ENCODE measurements around the gene STK10.

Gene STK10

DNA sequence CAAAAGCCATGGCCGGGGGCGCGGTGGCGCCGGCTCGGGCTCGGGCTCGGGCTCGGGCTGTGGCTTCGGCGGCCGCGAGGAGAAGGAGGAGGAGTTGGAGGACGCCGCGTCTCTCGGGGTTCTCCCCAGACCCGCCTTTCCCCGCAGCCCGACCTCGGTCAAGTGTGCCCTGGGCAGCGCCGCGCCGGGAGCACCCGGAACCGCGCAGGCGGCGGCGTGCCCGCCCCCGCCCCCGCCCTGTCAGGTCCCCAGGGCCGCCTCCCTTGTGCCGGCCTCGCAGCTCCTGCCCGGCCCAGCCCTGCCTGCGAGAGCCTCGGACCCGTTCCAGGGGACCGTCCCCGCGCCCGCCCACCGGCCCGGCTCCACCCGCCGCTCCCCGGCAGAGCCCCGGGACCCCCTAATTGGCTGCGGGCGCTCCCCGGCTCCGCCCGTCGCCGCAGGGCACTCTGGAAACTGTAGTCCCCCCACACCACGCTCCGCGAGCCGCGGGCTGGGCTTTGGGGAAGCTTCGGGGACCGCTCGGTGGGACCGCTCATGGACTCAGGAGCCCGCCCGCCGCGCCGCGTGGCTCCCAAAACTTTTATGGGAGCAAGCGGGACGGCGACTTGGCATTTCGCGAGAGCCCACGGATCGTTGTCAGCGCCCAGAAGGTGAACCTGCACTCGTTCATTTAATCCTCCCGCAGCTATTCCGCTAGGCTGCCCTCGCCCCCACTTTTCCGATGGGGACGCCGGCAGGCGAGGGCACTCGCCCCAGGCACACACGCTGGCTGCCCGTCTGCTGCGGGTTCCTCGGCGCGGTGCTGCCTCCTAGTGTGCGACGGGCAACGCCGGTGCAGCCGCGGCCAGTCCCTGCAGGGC, at the start of gene STK10:
Gene STK10 (minus strand): TSS at position 192 of the 860 bp plus-strand sequence. CDS start 182 bp downstream, at position 10.
- no peak for TF ChIP-seq JUND (IDR thresholded peaks at IDR 0.05; ENCODE audit: low read depth)
- in situ Hi-C loops (cut with HindIII; ENCODE audit: low pct_unique_long_range_greater_than_20kb, low sequenced_read_pairs) = no loop called here
- DNase-seq (ENCODE audit: low read depth in 1 of 2, low spot score in 1 of 2) = peak; percentile 90

DNA sequence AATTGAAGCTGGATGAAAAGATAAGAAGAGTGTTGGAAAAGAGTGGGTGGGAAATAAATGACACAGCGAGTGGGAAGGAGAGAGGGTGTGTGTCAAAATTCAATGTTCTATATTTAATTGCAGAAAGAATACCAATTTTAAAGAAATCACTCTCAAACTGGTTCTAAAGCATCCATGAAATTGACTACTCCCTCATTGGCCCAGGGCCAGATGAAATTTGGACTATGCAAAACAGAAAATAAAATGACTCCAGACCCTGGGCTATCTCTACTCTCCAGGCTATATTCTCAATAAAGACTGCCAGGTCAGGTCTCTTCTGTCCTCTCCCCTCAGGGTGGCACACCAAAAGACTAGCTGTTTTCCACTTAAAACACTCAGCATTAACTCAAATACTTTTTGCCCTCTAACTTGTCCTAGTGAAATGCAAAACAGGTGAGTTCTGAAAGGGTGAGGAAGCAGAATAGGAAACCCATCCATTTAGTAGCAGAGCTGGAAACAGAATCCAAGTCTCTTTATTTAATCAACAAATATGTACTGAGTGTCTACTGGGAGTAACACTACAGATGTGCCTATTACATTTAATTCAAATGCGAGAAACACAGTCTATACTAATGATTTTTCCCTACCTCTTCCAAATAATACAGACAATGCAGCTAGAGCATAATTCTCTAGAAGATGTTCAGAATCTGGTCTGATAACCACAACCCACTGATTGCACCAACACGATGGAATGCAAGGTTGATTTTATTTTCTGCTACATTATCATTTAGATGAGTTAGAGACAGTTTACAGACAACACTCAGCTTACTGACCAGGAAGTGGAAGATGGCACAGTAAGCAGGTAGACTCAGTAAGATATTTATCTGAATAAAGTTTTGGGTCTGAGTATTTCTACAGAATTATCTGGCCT, 48.1 kb upstream of the STK10 start:
- DNase-seq (ENCODE audit: low read depth in 1 of 2, low spot score in 1 of 2) = no peak
- in situ Hi-C loops (cut with HindIII; ENCODE audit: low pct_unique_long_range_greater_than_20kb, low sequenced_read_pairs) = no loop called here

DNA sequence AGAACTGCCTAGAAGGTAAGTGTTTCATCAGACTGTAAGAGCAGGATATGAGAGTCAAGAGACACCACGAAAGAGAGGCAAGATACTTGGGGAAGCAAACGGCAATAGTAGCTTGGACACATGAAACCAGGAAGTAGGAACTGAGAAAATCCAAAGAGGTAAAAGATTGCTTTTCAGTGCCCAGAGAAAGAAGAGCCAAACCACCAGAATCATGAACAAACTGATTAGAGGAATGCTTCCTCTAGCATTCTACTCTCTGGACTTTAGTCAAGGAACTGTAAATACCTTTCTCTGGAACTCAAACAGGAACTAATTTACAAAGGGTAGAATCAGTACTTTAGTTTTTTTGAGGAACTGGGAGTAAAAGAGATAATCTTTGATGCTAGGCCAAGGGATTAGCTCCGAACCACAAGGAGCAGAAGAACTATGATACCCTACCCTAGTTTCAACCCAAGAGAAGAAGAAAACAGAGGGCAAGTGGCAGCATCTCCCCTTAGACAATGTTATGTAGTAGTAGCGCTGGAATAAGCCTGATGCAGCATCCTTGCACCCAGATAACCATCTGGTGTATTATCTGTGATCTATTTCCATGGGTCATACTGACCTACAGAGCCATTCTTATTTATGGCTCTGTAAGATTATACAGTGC, 47.2 kb upstream of the STK10 start:
- DNase-seq (ENCODE audit: low read depth in 1 of 2, low spot score in 1 of 2) = peak in 1 of 2 experiments; percentile 10
- in situ Hi-C loops (cut with HindIII; ENCODE audit: low pct_unique_long_range_greater_than_20kb, low sequenced_read_pairs) = no loop called here
- 0 out of 2 replicates have a peak, but pooled peaks have one; percentile 25 for TF ChIP-seq JUND (IDR thresholded peaks at IDR 0.05; ENCODE audit: low read depth)

More for the DNA sequence above, 48.1 kb upstream of the STK10 start:
- no peak for TF ChIP-seq JUND (IDR thresholded peaks at IDR 0.05; ENCODE audit: low read depth)

- TF ChIP-seq JUND (IDR thresholded peaks at IDR 0.05; ENCODE audit: low read depth) = no peak
- in situ Hi-C loops (cut with HindIII; ENCODE audit: low pct_unique_long_range_greater_than_20kb, low sequenced_read_pairs) = no loop called here
- no peak for DNase-seq (ENCODE audit: low read depth in 1 of 2, low spot score in 1 of 2)
Observed at GRCh38 chr5:172234031-172234430, 46.0 kb upstream of the STK10 start.

GRCh38 chr5:172229904-172230303, 41.9 kb upstream of the STK10 start:
- TF ChIP-seq JUND (IDR thresholded peaks at IDR 0.05; ENCODE audit: low read depth) = no peak
- in situ Hi-C loops (cut with HindIII; ENCODE audit: low pct_unique_long_range_greater_than_20kb, low sequenced_read_pairs) = no loop called here
- no peak for DNase-seq (ENCODE audit: low read depth in 1 of 2, low spot score in 1 of 2)

DNA sequence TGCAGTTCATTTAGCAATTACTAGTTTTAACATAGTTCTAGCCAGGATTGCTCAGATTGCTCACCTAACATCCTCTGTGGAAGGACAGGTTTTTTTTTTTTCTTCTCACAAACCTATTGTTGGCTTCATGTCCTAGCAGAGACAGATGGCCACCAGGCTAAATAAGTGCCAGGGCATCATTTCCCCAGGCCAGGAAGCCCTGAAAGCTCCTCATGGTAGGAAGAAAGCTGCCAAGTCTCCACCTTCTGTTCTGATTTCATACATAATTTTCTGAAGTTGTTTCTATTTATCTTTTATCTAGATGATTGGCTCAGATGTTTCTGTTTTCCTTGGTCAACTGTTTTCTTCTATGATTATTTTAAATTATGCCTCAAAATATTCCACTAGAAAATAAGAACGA, 37.0 kb upstream of the STK10 start:
- no peak for TF ChIP-seq JUND (IDR thresholded peaks at IDR 0.05; ENCODE audit: low read depth)
- in situ Hi-C loops (cut with HindIII; ENCODE audit: low pct_unique_long_range_greater_than_20kb, low sequenced_read_pairs) = no loop called here
- no peak for DNase-seq (ENCODE audit: low read depth in 1 of 2, low spot score in 1 of 2)

DNA sequence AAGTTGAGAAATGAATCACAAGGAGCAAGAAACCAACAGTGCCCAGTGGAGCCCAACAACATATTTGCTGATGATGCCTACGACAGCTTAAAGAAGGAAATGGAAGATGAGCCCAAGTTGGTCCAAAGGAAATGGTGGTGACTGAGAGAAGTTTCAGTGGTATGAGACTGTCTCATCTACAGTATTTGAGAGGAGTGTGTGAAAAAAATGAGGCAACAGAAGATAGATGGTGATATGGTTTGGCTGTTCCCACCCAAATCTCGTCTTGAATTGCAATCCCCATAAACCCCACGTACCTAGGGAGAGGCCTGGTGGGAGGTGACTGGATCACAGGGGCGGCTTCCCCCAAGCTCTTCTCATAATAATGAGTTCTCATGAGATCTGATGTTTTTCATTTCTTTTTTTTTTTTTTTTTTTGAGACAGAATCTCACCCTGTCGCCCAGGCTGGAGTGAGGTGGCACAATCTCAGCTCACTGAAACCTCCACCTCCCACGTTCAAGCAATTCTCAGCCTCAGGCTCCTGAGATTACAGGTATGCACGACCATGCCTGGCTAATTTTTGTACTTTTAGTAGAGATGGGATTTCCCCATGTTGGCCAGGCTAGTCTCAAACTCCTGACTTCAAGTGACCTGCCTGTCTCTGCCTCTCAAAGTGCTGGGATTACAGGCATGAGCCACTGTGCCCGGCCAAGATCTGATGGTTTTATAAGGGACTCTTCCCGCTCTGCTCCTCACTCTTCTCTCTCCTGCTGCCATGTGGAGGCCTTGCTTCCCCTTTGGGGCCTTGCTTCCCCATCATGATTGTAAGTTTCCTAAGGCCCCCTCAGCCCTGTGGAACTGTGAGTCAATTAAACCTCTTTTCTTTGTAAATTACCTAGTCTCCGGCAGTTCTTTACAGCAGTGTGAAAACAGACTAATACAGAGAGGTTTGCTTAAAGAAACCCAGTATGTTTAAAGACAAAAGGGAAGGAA, 36.2 kb upstream of the STK10 start:
- in situ Hi-C loops (cut with HindIII; ENCODE audit: low pct_unique_long_range_greater_than_20kb, low sequenced_read_pairs) = no loop called here
- no peak for DNase-seq (ENCODE audit: low read depth in 1 of 2, low spot score in 1 of 2)
- TF ChIP-seq JUND (IDR thresholded peaks at IDR 0.05; ENCODE audit: low read depth) = no peak

GRCh38 chr5:172219296-172219695, 31.3 kb upstream of the STK10 start:
- in situ Hi-C loops (cut with HindIII; ENCODE audit: low pct_unique_long_range_greater_than_20kb, low sequenced_read_pairs) = no loop called here

GRCh38 chr5:172216345-172216744, 28.3 kb upstream of the STK10 start:
- in situ Hi-C loops (cut with HindIII; ENCODE audit: low pct_unique_long_range_greater_than_20kb, low sequenced_read_pairs) = no loop called here
- TF ChIP-seq JUND (IDR thresholded peaks at IDR 0.05; ENCODE audit: low read depth) = no peak
- DNase-seq (ENCODE audit: low read depth in 1 of 2, low spot score in 1 of 2) = no peak

More at GRCh38 chr5:172219296-172219695, 31.3 kb upstream of the STK10 start:
- TF ChIP-seq JUND (IDR thresholded peaks at IDR 0.05; ENCODE audit: low read depth) = no peak
- DNase-seq (ENCODE audit: low read depth in 1 of 2, low spot score in 1 of 2) = no peak

GRCh38 chr5:172213126-172213525, 25.1 kb upstream of the STK10 start:
- no peak for TF ChIP-seq JUND (IDR thresholded peaks at IDR 0.05; ENCODE audit: low read depth)
- DNase-seq (ENCODE audit: low read depth in 1 of 2, low spot score in 1 of 2) = no peak
- in situ Hi-C loops (cut with HindIII; ENCODE audit: low pct_unique_long_range_greater_than_20kb, low sequenced_read_pairs) = no loop called here

- no peak for TF ChIP-seq JUND (IDR thresholded peaks at IDR 0.05; ENCODE audit: low read depth)
- in situ Hi-C loops (cut with HindIII; ENCODE audit: low pct_unique_long_range_greater_than_20kb, low sequenced_read_pairs) = no loop called here
- DNase-seq (ENCODE audit: low read depth in 1 of 2, low spot score in 1 of 2) = no peak
Observed at GRCh38 chr5:172211676-172212075, 23.7 kb upstream of the STK10 start.
